ENCODE measurements around the gene RGMA.

RGMA gene

GRCh38 chr15:93093765-93094164 is 4.8 kb upstream of the RGMA start:
- TF ChIP-seq ZFX (IDR thresholded peaks at IDR 0.05; ENCODE audit: borderline replicate concordance) = no peak
- TF ChIP-seq CTCF (IDR thresholded peaks at IDR 0.05) = no peak

GRCh38 chr15:93091465-93091864 is 2.5 kb upstream of the RGMA start:
- TF ChIP-seq ZFX (IDR thresholded peaks at IDR 0.05; ENCODE audit: borderline replicate concordance) = no peak
- TF ChIP-seq CTCF (IDR thresholded peaks at IDR 0.05) = no peak

More at GRCh38 chr15:93093765-93094164, 4.8 kb upstream of the RGMA start:
- H3K27ac ChIP-seq = no peak overlapping the region

GRCh38 chr15:93089727-93090305 is 805 bp upstream of the RGMA start:
- no peak overlapping the region for H3K27ac ChIP-seq
- no peak for TF ChIP-seq CTCF (IDR thresholded peaks at IDR 0.05)
- no peak for TF ChIP-seq ZFX (IDR thresholded peaks at IDR 0.05; ENCODE audit: borderline replicate concordance)

More at GRCh38 chr15:93091465-93091864, 2.5 kb upstream of the RGMA start:
- no peak overlapping the region for H3K27ac ChIP-seq

GRCh38 chr15:93088200-93088980 is 621 bp downstream of the RGMA start:
- H3K27ac ChIP-seq = no peak overlapping the region
- peak; percentile 61 for TF ChIP-seq CTCF (IDR thresholded peaks at IDR 0.05)
- TF ChIP-seq ZFX (IDR thresholded peaks at IDR 0.05; ENCODE audit: borderline replicate concordance) = no peak

GRCh38 chr15:93087825-93088199 is 1.2 kb downstream of the RGMA start:
- no peak overlapping the region for H3K27ac ChIP-seq

GRCh38 chr15:93086791-93087190 is 2.2 kb downstream of the RGMA start:
- H3K27ac ChIP-seq = no peak overlapping the region

More at GRCh38 chr15:93087825-93088199, 1.2 kb downstream of the RGMA start:
- TF ChIP-seq ZFX (IDR thresholded peaks at IDR 0.05; ENCODE audit: borderline replicate concordance) (no peak), CTCF (IDR thresholded peaks at IDR 0.05) (peak; percentile 91)

More at GRCh38 chr15:93086791-93087190, 2.2 kb downstream of the RGMA start:
- TF ChIP-seq CTCF (IDR thresholded peaks at IDR 0.05) (no peak), ZFX (IDR thresholded peaks at IDR 0.05; ENCODE audit: borderline replicate concordance) (no peak)
